GM23248 (cell line): ENCODE measurements around the gene PPP1R2B. TPM values are rescaled to one million over a fixed set of nuclear protein-coding genes. Genes with fewer than 3 reads are reported as not detected.

Experiments
- DNase-seq: peaks from one replicate; pipeline ENCODE4 v3.0.0-alpha.2; 2015
- H2AFZ ChIP-seq: fragments of 200-600 bp; sonication (generic); 2 replicates; pipeline ENCODE4 v1.6.1; 2016; ENCODE audit warnings: antibody characterized with exemption
- H3F3A ChIP-seq: fragments of 200-600 bp; sonication (generic); 2 replicates; pipeline ENCODE4 v1.6.1; 2016; ENCODE audit warnings: mild to moderate bottlenecking, antibody characterized with exemption, mixed run types; ENCODE audit not compliant: insufficient read depth
- H3K27ac ChIP-seq: fragments of 200-600 bp; sonication (generic); 2 replicates; pipeline ENCODE4 v1.5.1; 2016; ENCODE audit warnings: mild to moderate bottlenecking
- H3K27me3 ChIP-seq: fragments of 200-600 bp; sonication (generic); replicated peaks from 2 replicates; pipeline ENCODE4 v1.6.1; 2016; ENCODE audit warnings: mild to moderate bottlenecking; ENCODE audit not compliant: insufficient read depth
- H3K36me3 ChIP-seq: fragments of 200-600 bp; sonication (generic); 2 replicates; pipeline ENCODE4 v1.6.1; 2016; ENCODE audit warnings: low read depth, mild to moderate bottlenecking
- H3K4me1 ChIP-seq: fragments of 200-600 bp; sonication (generic); 2 replicates; pipeline ENCODE4 v1.6.1; 2016; ENCODE audit warnings: mild to moderate bottlenecking; ENCODE audit not compliant: insufficient read depth
- H3K4me2 ChIP-seq: fragments of 200-600 bp; sonication (generic); one replicate; pipeline ENCODE4 v1.6.1; 2016; ENCODE audit warnings: mild to moderate bottlenecking; ENCODE audit not compliant: unreplicated experiment
- H3K4me3 ChIP-seq: fragments of 200-600 bp; sonication (generic); 2 replicates; pipeline ENCODE4 v1.5.1; 2016; ENCODE audit warnings: mild to moderate bottlenecking
- H3K79me2 ChIP-seq: fragments of 200-600 bp; sonication (generic); 2 replicates; pipeline ENCODE4 v1.6.1; 2016; ENCODE audit warnings: mild to moderate bottlenecking; ENCODE audit not compliant: insufficient read depth
- H3K9ac ChIP-seq: fragments of 200-600 bp; sonication (generic); 2 replicates; pipeline ENCODE4 v1.6.1; 2016; ENCODE audit warnings: mild to moderate bottlenecking
- H3K9me2 ChIP-seq: fragments of 200-600 bp; sonication (generic); 2 replicates; pipeline ENCODE4 v1.6.1; 2016; ENCODE audit warnings: mixed run types, mild to moderate bottlenecking, moderate library complexity; ENCODE audit not compliant: insufficient read depth
- H3K9me3 ChIP-seq: fragments of 200-600 bp; sonication (generic); one replicate; pipeline ENCODE4 v1.6.1; 2017; ENCODE audit warnings: low read depth
- H4K20me1 ChIP-seq: fragments of 200-600 bp; sonication (generic); 2 replicates; pipeline ENCODE4 v1.6.0; 2016; ENCODE audit not compliant: insufficient read depth
- EZH2 ChIP-seq: fragments of 200-600 bp; sonication (generic); IDR thresholded peaks from 2 replicates; pipeline ENCODE4 v1.6.1; 2018; ENCODE audit warnings: antibody characterized with exemption, mild to moderate bottlenecking; ENCODE audit not compliant: insufficient read depth, poor library complexity, severe bottlenecking
- EZH2phosphoT487 ChIP-seq: fragments of 200-600 bp; sonication (generic); IDR thresholded peaks from 2 replicates; pipeline ENCODE4 v1.6.1; 2018; ENCODE audit warnings: antibody characterized with exemption, moderate library complexity, mild to moderate bottlenecking, low read depth; ENCODE audit not compliant: insufficient read depth
- WGBS, 2 experiments: methylation state at CpG; one replicate each; pipeline ENCODE4 v1.1.6; 2015 to 2017; ENCODE audit warnings: low lambda C conversion rate in 2 of 2, low coverage in 1 of 2; ENCODE audit errors: missing lambda C conversion rate in 2 of 2; 5-methylcytosine and 5-hydroxymethylcytosine counted together
- in situ Hi-C: fragments of 300-500 bp; cut with MboI; formaldehyde crosslinking; loops from 2 replicates; pipeline ENCODE4 v1.15.0; 2020
- polyA plus RNA-seq: library from polyadenylated mRNA; unstranded; fragments of >200 nt; fragmentation: Nextera tagmentation; extraction: Ambion mirVana; gene quantifications from 2 replicates; pipeline ENCODE4 v1.2.1, GENCODE V29; 2016
- total RNA-seq: library from RNA; depleted of rRNA; stranded (reverse); fragments of >200 nt; shearing (Covaris generic); gene quantifications from 2 replicates; pipeline ENCODE4 v1.2.3, GENCODE V29; 2014

The PPP1R2B gene
- total and polyA plus RNA-seq, 2 experiments from 2014 or later = 0.11 TPM; not detected in 1

GRCh38 chr5:156812959-156813358 is 37.1 kb upstream of the PPP1R2B start:
- H4K20me1 ChIP-seq = no peaks in the 10 kb centered on the region
- in situ Hi-C loops = loop anchor here (10.0 kb wide), 1 partner anchor 478 kb away; no protein-coding TSS in a partner anchor

GRCh38 chr5:156815988-156816599 is 34.0 kb upstream of the PPP1R2B start:
- H3F3A ChIP-seq = no peaks in the 10 kb centered on the region
- H3K79me2 ChIP-seq = no peaks in the 10 kb centered on the region
- 66 to 71% methylated on average over 6 of the region's 6 CpGs for WGBS, 2 experiments
- peak; percentile 58 for DNase-seq
- H3K4me3 ChIP-seq = no peak overlapping the region
- no peaks in the 10 kb centered on the region for H3K4me1 ChIP-seq
- no peaks in the 10 kb centered on the region for H3K27me3 ChIP-seq
- H2AFZ ChIP-seq = no peak overlapping the region
- TF ChIP-seq EZH2 = no peak
- no peaks in the 10 kb centered on the region for H3K9me2 ChIP-seq
- H3K9me3 ChIP-seq = no peaks in the 10 kb centered on the region
- H3K27ac ChIP-seq = no peak overlapping the region
- H3K9ac ChIP-seq = no peak overlapping the region
- in situ Hi-C loops = loop anchor here (10.0 kb wide), 1 partner anchor 481 kb away; no protein-coding TSS in a partner anchor
- H3K4me2 ChIP-seq = no peak overlapping the region
- H4K20me1 ChIP-seq = no peaks in the 10 kb centered on the region
- no peaks in the 10 kb centered on the region for H3K36me3 ChIP-seq

More at GRCh38 chr5:156812959-156813358, 37.1 kb upstream of the PPP1R2B start:
- Histone ChIP-seq H3K79me2 (no peaks in the 10 kb centered on the region), H3K4me2 (no peak overlapping the region), H2AFZ (no peak overlapping the region), H3K9me2 (no peaks in the 10 kb centered on the region), H3K27ac (no peak overlapping the region), H3K4me1 (no peaks in the 10 kb centered on the region), H3K9ac (no peak overlapping the region), H3K36me3 (no peaks in the 10 kb centered on the region), H3K9me3 (no peaks in the 10 kb centered on the region), H3K4me3 (no peak overlapping the region), H3F3A (no peaks in the 10 kb centered on the region), H3K27me3 (no peaks in the 10 kb centered on the region)
- no peak for TF ChIP-seq EZH2phosphoT487
- TF ChIP-seq EZH2 = no peak
- WGBS, 2 experiments = 85 to 93% methylated on average over 1 of the region's 1 CpG
- no peak for DNase-seq

- Histone ChIP-seq H3K9me2 (no peaks in the 10 kb centered on the region), H3K4me3 (no peak overlapping the region), H3K9me3 (no peaks in the 10 kb centered on the region), H3K9ac (no peak overlapping the region), H3K27me3 (no peaks in the 10 kb centered on the region), H3K36me3 (no peaks in the 10 kb centered on the region), H3K4me2 (no peak overlapping the region), H3F3A (no peaks in the 10 kb centered on the region), H3K27ac (no peak overlapping the region), H4K20me1 (no peaks in the 10 kb centered on the region), H3K79me2 (no peaks in the 10 kb centered on the region), H2AFZ (no peak overlapping the region), H3K4me1 (no peaks in the 10 kb centered on the region)
- in situ Hi-C loops = loop anchor here (10.0 kb wide), 1 partner anchor 485 kb away; no protein-coding TSS in a partner anchor
- TF ChIP-seq EZH2phosphoT487 = no peak
- WGBS, 2 experiments = 76 to 77% methylated on average over 3 of the region's 3 CpGs
- DNase-seq = no peak
Measured at GRCh38 chr5:156819537-156819936, 30.6 kb upstream of the PPP1R2B start.

GRCh38 chr5:156819967-156820581 is 30.0 kb upstream of the PPP1R2B start:
- Histone ChIP-seq H3K4me3 (no peak overlapping the region), H2AFZ (no peak overlapping the region), H3K27me3 (no peaks in the 10 kb centered on the region), H3K79me2 (no peaks in the 10 kb centered on the region), H4K20me1 (no peaks in the 10 kb centered on the region), H3K27ac (no peak overlapping the region), H3K9ac (no peak overlapping the region), H3K9me3 (no peaks in the 10 kb centered on the region), H3K9me2 (no peaks in the 10 kb centered on the region), H3K4me2 (no peak overlapping the region), H3F3A (no peaks in the 10 kb centered on the region), H3K36me3 (no peaks in the 10 kb centered on the region), H3K4me1 (no peaks in the 10 kb centered on the region)
- 68 to 69% methylated on average over 7 of the region's 7 CpGs for WGBS, 2 experiments
- DNase-seq = no peak
- in situ Hi-C loops = loop anchor here (10.0 kb wide), 3 partner anchors 485 to 1195 kb away; no protein-coding TSS in a partner anchor
- TF ChIP-seq EZH2 = no peak
- TF ChIP-seq EZH2phosphoT487 = no peak
